ENCODE data around the gene OTUD7B. TPM values are rescaled to one million over a fixed set of nuclear protein-coding genes. Genes with fewer than 3 reads are reported as not detected.

The OTUD7B gene
- total RNA-seq, 1 donor from 2014 or later, result 14.5 TPM

GRCh38 chr1:149929856-149930255, 80.7 kb downstream of the OTUD7B start:
- TF ChIP-seq POLR2A (IDR thresholded peaks at IDR 0.05), result no peak
- TF ChIP-seq CTCF (IDR thresholded peaks at IDR 0.05), result no peak
- no peak for TF ChIP-seq POLR2AphosphoS5 (IDR thresholded peaks at IDR 0.05; ENCODE audit: insufficient read depth in 1 of 2, low read depth in 1 of 2)
- Histone ChIP-seq H3K4me1 (peaks cover 38% of the 10 kb centered on the region), H3K4me3 (no peak overlapping the region), H3K9me3 (no peaks in the 10 kb centered on the region), H3K36me3 (peaks cover 0 to 29% of the 10 kb centered on the region in 2 donors), H3K27me3 (no peaks in the 10 kb centered on the region), H3K27ac (no peak overlapping the region)
- no peak for DNase-seq (ENCODE audit: extremely low spot score in 2 of 2)
- intact Hi-C loops (cut with DNase I), result no loop called here

- TF ChIP-seq POLR2AphosphoS5 (IDR thresholded peaks at IDR 0.05; ENCODE audit: insufficient read depth in 1 of 2, low read depth in 1 of 2) (no peak), CTCF (IDR thresholded peaks at IDR 0.05) (no peak), POLR2A (IDR thresholded peaks at IDR 0.05) (no peak)
- H3K36me3 ChIP-seq, result peaks cover 3 to 43% of the 10 kb centered on the region in 2 donors
- peak overlapping the region; percentile 81 to 91 for H3K4me3 ChIP-seq
- intact Hi-C loops (cut with DNase I), result no loop called here
- peaks cover 35% of the 10 kb centered on the region for H3K4me1 ChIP-seq
- no peaks in the 10 kb centered on the region for H3K9me3 ChIP-seq
- no peak for DNase-seq (ENCODE audit: extremely low spot score in 2 of 2)
- peak overlapping the region; percentile 98 for H3K27ac ChIP-seq
- no peaks in the 10 kb centered on the region for H3K27me3 ChIP-seq
These were observed 82.2 kb downstream of the OTUD7B start for GRCh38 chr1:149928401-149928724.

- intact Hi-C loops (cut with DNase I), result no loop called here
- peaks cover 35% of the 10 kb centered on the region for H3K4me1 ChIP-seq
- no peaks in the 10 kb centered on the region for H3K9me3 ChIP-seq
- peaks cover 3 to 49% of the 10 kb centered on the region in 2 donors for H3K36me3 ChIP-seq
- DNase-seq (ENCODE audit: extremely low spot score in 2 of 2), result no peak
- TF ChIP-seq POLR2A (IDR thresholded peaks at IDR 0.05) (peak; percentile 59 to 96), POLR2AphosphoS5 (IDR thresholded peaks at IDR 0.05; ENCODE audit: insufficient read depth in 1 of 2, low read depth in 1 of 2) (peak; percentile 97 to 100), CTCF (IDR thresholded peaks at IDR 0.05) (no peak)
- peak within 1 kb of the TSS; percentile 98 for H3K27ac ChIP-seq
- H3K4me3 ChIP-seq, result peak within 1 kb of the TSS; percentile 81 to 91
- no peaks in the 10 kb centered on the region for H3K27me3 ChIP-seq
These were observed 82.7 kb downstream of the OTUD7B start, which contains the start of gene SF3B4 for GRCh38 chr1:149927563-149928400. TSS of gene SF3B4 (minus strand) at chr1:149927803. CDS start at chr1:149927759, 44 bp downstream.

- H3K9me3 ChIP-seq, result no peaks in the 10 kb centered on the region
- peaks cover 35% of the 10 kb centered on the region for H3K4me1 ChIP-seq
- peaks cover 3 to 55% of the 10 kb centered on the region in 2 donors for H3K36me3 ChIP-seq
- H3K27ac ChIP-seq, result peak overlapping the region; percentile 98
- intact Hi-C loops (cut with DNase I), result no loop called here
- no peaks in the 10 kb centered on the region for H3K27me3 ChIP-seq
- H3K4me3 ChIP-seq, result peak overlapping the region; percentile 81 to 91
- DNase-seq (ENCODE audit: extremely low spot score in 2 of 2), result no peak
- TF ChIP-seq CTCF (IDR thresholded peaks at IDR 0.05) (no peak), POLR2A (IDR thresholded peaks at IDR 0.05) (no peak), POLR2AphosphoS5 (IDR thresholded peaks at IDR 0.05; ENCODE audit: insufficient read depth in 1 of 2, low read depth in 1 of 2) (no peak)
These were observed 83.4 kb downstream of the OTUD7B start for GRCh38 chr1:149927056-149927562.

- H3K4me3 ChIP-seq, result peak overlapping the region; percentile 81 to 91
- intact Hi-C loops (cut with DNase I), result no loop called here
These were observed 84.2 kb downstream of the OTUD7B start for GRCh38 chr1:149926296-149926695.

More at GRCh38 chr1:149926296-149926695, 84.2 kb downstream of the OTUD7B start:
- peaks cover 3 to 47% of the 10 kb centered on the region in 2 donors for H3K36me3 ChIP-seq
- peaks cover 35% of the 10 kb centered on the region for H3K4me1 ChIP-seq
- H3K9me3 ChIP-seq, result no peaks in the 10 kb centered on the region
- H3K27me3 ChIP-seq, result no peaks in the 10 kb centered on the region
- TF ChIP-seq POLR2A (IDR thresholded peaks at IDR 0.05), result no peak
- TF ChIP-seq CTCF (IDR thresholded peaks at IDR 0.05), result no peak
- TF ChIP-seq POLR2AphosphoS5 (IDR thresholded peaks at IDR 0.05; ENCODE audit: insufficient read depth in 1 of 2, low read depth in 1 of 2), result no peak
- no peak for DNase-seq (ENCODE audit: extremely low spot score in 2 of 2)
- no peak overlapping the region for H3K27ac ChIP-seq
